IMR-90 (cell line): ENCODE measurements around the gene NPLOC4. TPM values are rescaled to one million over a fixed set of nuclear protein-coding genes. Genes with fewer than 3 reads are reported as not detected.

Experiments used
- ATAC-seq: fragments of 200-7000 bp; cut with Tn5 transposase; 2 replicates; pipeline ENCODE4 v1.9.1; 2020; ENCODE audit warnings: low read depth, mild to moderate bottlenecking, moderate library complexity
- BruUV-seq: library from RNA; stranded (reverse); fragments of 400-500 nt; replicated peaks from 2 replicates; lab custom pipeline; 2021; lab: Mats Ljungman, UMichigan
- CTCF ChIA-PET: fragments of 300-600 bp; formaldehyde crosslinking; extraction: SDS; loops from one replicate; lab custom pipeline; 2021; ENCODE audit warnings: antibody characterized with exemption; lab: Yijun Ruan, JAX
- POLR2A ChIA-PET: fragments of 300-600 bp; sonication (Branson Sonifier 250); formaldehyde crosslinking; loops from one replicate; lab custom pipeline; 2022; ENCODE audit warnings: antibody characterized with exemption; ENCODE audit not compliant: unreplicated experiment; lab: Charles Lee
- DNase-seq: peaks from one replicate; pipeline ENCODE4 v3.0.0; 2013
- H2AFZ ChIP-seq: replicated peaks from 2 replicates; pipeline ENCODE3; 2013; ENCODE audit warnings: low read length, mild to moderate bottlenecking; ENCODE audit not compliant: poor library complexity
- H2AK5ac ChIP-seq: 2 replicates; pipeline ENCODE4 v1.6.1; 2013; ENCODE audit warnings: low read depth, low read length, inconsistent platforms
- H2AK9ac ChIP-seq: replicated peaks from 2 replicates; pipeline ENCODE3; 2013; ENCODE audit warnings: mild to moderate bottlenecking, low read depth, low read length, moderate library complexity; ENCODE audit not compliant: poor library complexity
- H2BK120ac ChIP-seq: 2 replicates; pipeline ENCODE4 v1.6.1; 2013; ENCODE audit warnings: low read depth, low read length, inconsistent platforms
- H2BK15ac ChIP-seq: 3 replicates; pipeline ENCODE4 v1.6.1; 2013; ENCODE audit warnings: low read depth, low read length, inconsistent platforms
- H2BK20ac ChIP-seq: 2 replicates; pipeline ENCODE4 v1.6.1; 2013; ENCODE audit warnings: low read depth, mild to moderate bottlenecking, inconsistent platforms, low read length, moderate library complexity
- H2BK5ac ChIP-seq: 2 replicates; pipeline ENCODE4 v1.6.1; 2013; ENCODE audit warnings: mild to moderate bottlenecking, low read depth, low read length, inconsistent platforms; ENCODE audit not compliant: poor library complexity, severe bottlenecking
- H3K14ac ChIP-seq: replicated peaks from 2 replicates; pipeline ENCODE4 v1.6.1; 2013; ENCODE audit warnings: low read depth, low read length, inconsistent platforms
- H3K18ac ChIP-seq: 2 replicates; pipeline ENCODE4 v1.6.1; 2013; ENCODE audit warnings: low read depth, low read length, control low read depth
- H3K23ac ChIP-seq: 2 replicates; pipeline ENCODE4 v1.6.1; 2013; ENCODE audit warnings: low read depth, low read length, inconsistent platforms
- H3K27ac ChIP-seq: 2 replicates; pipeline ENCODE4 v1.5.1; 2013; ENCODE audit warnings: mild to moderate bottlenecking, control low read depth, low read length; ENCODE audit not compliant: insufficient read depth
- H3K27me3 ChIP-seq: 2 replicates; pipeline ENCODE4 v1.6.1; 2013; ENCODE audit warnings: low read length; ENCODE audit not compliant: control insufficient read depth, insufficient read depth
- H3K36me3 ChIP-seq: 2 replicates; pipeline ENCODE4 v1.6.1; 2013; ENCODE audit warnings: low read length, mixed read lengths; ENCODE audit not compliant: control insufficient read depth, insufficient read depth
- H3K4ac ChIP-seq: 2 replicates; pipeline ENCODE4 v1.6.1; 2013; ENCODE audit warnings: low read depth, low read length, inconsistent platforms
- H3K4me1 ChIP-seq: 2 replicates; pipeline ENCODE4 v1.6.1; 2013; ENCODE audit warnings: low read length, mixed read lengths; ENCODE audit not compliant: control insufficient read depth, insufficient read depth
- H3K4me2 ChIP-seq: 2 replicates; pipeline ENCODE4 v1.6.1; 2013; ENCODE audit warnings: low read depth, mild to moderate bottlenecking, control low read depth, low read length, moderate library complexity
- H3K4me3 ChIP-seq: 2 replicates; pipeline ENCODE4 v1.5.1; 2013; ENCODE audit warnings: low read depth, mild to moderate bottlenecking, control low read depth, low read length, moderate library complexity; ENCODE audit not compliant: insufficient read depth
- H3K56ac ChIP-seq: 2 replicates; pipeline ENCODE4 v1.6.1; 2013; ENCODE audit warnings: low read length, inconsistent platforms; ENCODE audit not compliant: insufficient read depth; ENCODE audit errors: extremely low read depth
- H3K79me1 ChIP-seq, 2 experiments: 2 replicates each; pipeline ENCODE4 v1.6.1; 2013; ENCODE audit warnings: low read length in 2 of 2, inconsistent platforms in 1 of 2, low read depth in 1 of 2
- H3K9ac ChIP-seq: 2 replicates; pipeline ENCODE4 v1.6.1; 2013; ENCODE audit warnings: low read depth, low read length, control low read depth
- H3K9me1 ChIP-seq: 2 replicates; pipeline ENCODE4 v1.6.1; 2013; ENCODE audit warnings: low read length, inconsistent platforms; ENCODE audit not compliant: insufficient read depth
- H3K9me3 ChIP-seq: 2 replicates; pipeline ENCODE4 v1.6.1; 2013; ENCODE audit warnings: low read length; ENCODE audit not compliant: control insufficient read depth, insufficient read depth
- H4K20me1 ChIP-seq: 2 replicates; pipeline ENCODE4 v1.6.1; 2013; ENCODE audit warnings: low read length, inconsistent platforms; ENCODE audit not compliant: insufficient read depth
- H4K5ac ChIP-seq: 2 replicates; pipeline ENCODE4 v1.6.1; 2013; ENCODE audit warnings: mild to moderate bottlenecking, low read depth, low read length, control low read depth
- H4K8ac ChIP-seq, 2 experiments: 2 replicates each; pipeline ENCODE4 v1.6.1; 2013; ENCODE audit warnings: low read depth in 2 of 2, low read length in 2 of 2, control low read depth in 1 of 2, inconsistent platforms in 1 of 2
- H4K91ac ChIP-seq: 2 replicates; pipeline ENCODE4 v1.6.1; 2013; ENCODE audit warnings: low read depth, low read length, inconsistent platforms; ENCODE audit not compliant: insufficient read depth
- CEBPB ChIP-seq: IDR thresholded peaks from 2 replicates; pipeline ENCODE4 v1.6.1; 2012; ENCODE audit warnings: low read depth, low read length, improper control_type of control experiment
- MAFK ChIP-seq: IDR thresholded peaks from 2 replicates; pipeline ENCODE4 v1.6.1; 2012; ENCODE audit warnings: low read depth, low read length, improper control_type of control experiment
- MAZ ChIP-seq: IDR thresholded peaks from 2 replicates; pipeline ENCODE4 v1.6.1; 2012; ENCODE audit warnings: low read depth, mild to moderate bottlenecking, low read length, improper control_type of control experiment, moderate library complexity, borderline replicate concordance
- RAD21 ChIP-seq: IDR thresholded peaks from 2 replicates; pipeline ENCODE4 v1.6.1; 2012; ENCODE audit warnings: low read length, improper control_type of control experiment
- RFX5 ChIP-seq: IDR thresholded peaks from 2 replicates; pipeline ENCODE4 v1.8.0; 2012; ENCODE audit warnings: low read depth, mild to moderate bottlenecking, low read length, moderate library complexity
- SMC3 ChIP-seq: fragments of 150-350 bp; IDR thresholded peaks from 2 replicates; pipeline ENCODE4 v1.6.1; 2016; ENCODE audit warnings: low read depth, mild to moderate bottlenecking, antibody characterized with exemption, low read length, moderate library complexity
- WGBS, 2 experiments: methylation state at CpG; one replicate each; pipeline versions ENCODE4 v1.1.5 to v1.1.7; 2013; ENCODE audit warnings: missing lambda C conversion rate in 2 of 2; ENCODE audit not compliant: insufficient read length in 1 of 2; ENCODE audit errors: extremely low coverage in 2 of 2; 5-methylcytosine and 5-hydroxymethylcytosine counted together
- dilution Hi-C: fragments of 300-500 bp; cut with HindIII; formaldehyde crosslinking; loops from one replicate; pipeline ENCODE4 v1.14.3; 2018; ENCODE audit warnings: low sequenced_read_pairs; ENCODE audit not compliant: unreplicated experiment
- in situ Hi-C: fragments of 300-500 bp; cut with MboI; formaldehyde crosslinking; loops from 3 replicates; pipeline ENCODE4 v1.14.3; 2019; ENCODE audit warnings: low sequenced_read_pairs, inconsistent platforms, mixed read lengths
- intact Hi-C: fragments of 100-400 bp; cut with micrococcal nuclease; formaldehyde crosslinking; loops from 2 replicates; pipeline ENCODE4 v1.10.0; 2022
- polyA plus RNA-seq, 3 experiments: library from polyadenylated mRNA; depleted of rRNA; stranded (reverse); fragments of >200 nt; gene quantifications; 2 replicates each; pipeline ENCODE4 v1.2.3, GENCODE V29; 2012; ENCODE audit warnings: low replicate concordance in 1 of 3
- total RNA-seq: library from RNA; depleted of rRNA; stranded (reverse); fragments of >200 nt; gene quantifications from 2 replicates; pipeline ENCODE4 v1.2.3, GENCODE V29; 2012
- TF ChIP-seq, protein P1 (sequence below): conservative IDR thresholded peaks from 2 replicates; pipeline ENCODE4 v1.5.1; 2012; ENCODE audit warnings: mild to moderate bottlenecking, low read depth, low read length, improper control_type of control experiment
- TF ChIP-seq, protein P2 (sequence below): fragments of 150-350 bp; IDR thresholded peaks from 2 replicates; pipeline ENCODE4 v1.6.1; 2016; ENCODE audit warnings: low read depth, mild to moderate bottlenecking, low read length, moderate library complexity, borderline replicate concordance
- TF ChIP-seq, protein P3 (sequence below): fragments of 150-350 bp; IDR thresholded peaks from 2 replicates; pipeline ENCODE4 v1.6.1; 2017; ENCODE audit warnings: mild to moderate bottlenecking, antibody characterized with exemption, low read length, low read depth

NPLOC4 gene
- total and polyA plus RNA-seq, 2 of the 4 experiments (the other 2 are of a cell fraction) = 70.4 to 78.3 TPM

DNA sequence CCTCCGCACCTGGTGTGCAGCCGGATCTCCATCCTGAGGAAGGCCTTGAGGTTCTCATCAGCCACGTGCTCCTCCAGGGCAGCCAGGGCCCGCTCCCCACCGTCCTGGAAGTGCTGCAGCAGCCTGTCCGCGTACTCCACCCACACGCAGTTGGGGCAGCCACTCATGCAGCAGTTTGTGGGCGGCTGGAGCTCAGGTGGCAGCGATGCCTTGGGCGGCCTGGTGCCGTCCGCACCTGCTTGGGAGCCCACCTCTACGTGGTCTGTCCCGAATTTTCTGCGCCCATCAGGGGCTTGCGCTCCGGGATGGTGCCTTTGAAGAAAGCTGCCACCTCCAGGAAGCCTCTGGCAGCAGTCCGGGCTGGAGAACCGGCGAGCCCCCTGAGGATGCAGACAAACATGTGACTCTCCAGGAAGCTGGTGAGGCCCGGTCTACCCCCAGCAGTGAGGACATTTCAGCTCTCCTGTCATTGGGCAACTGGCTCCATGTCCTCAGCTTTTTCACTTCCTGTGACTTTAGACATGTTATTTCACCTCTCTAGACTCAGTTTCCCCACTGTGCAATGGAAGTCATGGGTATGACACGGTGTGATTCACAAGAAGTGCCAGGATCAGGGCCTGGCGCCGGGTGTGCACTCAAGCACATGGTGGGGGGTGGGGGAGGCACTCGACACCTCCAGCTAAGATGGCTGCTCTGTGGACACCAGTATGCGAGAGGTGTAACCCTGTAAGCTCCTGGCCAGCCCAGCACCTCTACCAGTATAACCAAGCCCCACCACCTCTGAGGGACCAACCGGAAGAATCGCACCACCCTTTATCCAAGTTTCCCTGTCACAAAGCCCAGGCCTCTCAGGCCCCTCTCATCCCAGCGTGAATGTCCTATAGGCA is 28.5 kb upstream of the NPLOC4 start:
- no peak for TF ChIP-seq SMC3
- TF ChIP-seq CEBPB = no peak
- TF ChIP-seq, protein P1, sequence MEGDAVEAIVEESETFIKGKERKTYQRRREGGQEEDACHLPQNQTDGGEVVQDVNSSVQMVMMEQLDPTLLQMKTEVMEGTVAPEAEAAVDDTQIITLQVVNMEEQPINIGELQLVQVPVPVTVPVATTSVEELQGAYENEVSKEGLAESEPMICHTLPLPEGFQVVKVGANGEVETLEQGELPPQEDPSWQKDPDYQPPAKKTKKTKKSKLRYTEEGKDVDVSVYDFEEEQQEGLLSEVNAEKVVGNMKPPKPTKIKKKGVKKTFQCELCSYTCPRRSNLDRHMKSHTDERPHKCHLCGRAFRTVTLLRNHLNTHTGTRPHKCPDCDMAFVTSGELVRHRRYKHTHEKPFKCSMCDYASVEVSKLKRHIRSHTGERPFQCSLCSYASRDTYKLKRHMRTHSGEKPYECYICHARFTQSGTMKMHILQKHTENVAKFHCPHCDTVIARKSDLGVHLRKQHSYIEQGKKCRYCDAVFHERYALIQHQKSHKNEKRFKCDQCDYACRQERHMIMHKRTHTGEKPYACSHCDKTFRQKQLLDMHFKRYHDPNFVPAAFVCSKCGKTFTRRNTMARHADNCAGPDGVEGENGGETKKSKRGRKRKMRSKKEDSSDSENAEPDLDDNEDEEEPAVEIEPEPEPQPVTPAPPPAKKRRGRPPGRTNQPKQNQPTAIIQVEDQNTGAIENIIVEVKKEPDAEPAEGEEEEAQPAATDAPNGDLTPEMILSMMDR = no peak
- no peak for TF ChIP-seq MAFK
- TF ChIP-seq, protein P2, sequence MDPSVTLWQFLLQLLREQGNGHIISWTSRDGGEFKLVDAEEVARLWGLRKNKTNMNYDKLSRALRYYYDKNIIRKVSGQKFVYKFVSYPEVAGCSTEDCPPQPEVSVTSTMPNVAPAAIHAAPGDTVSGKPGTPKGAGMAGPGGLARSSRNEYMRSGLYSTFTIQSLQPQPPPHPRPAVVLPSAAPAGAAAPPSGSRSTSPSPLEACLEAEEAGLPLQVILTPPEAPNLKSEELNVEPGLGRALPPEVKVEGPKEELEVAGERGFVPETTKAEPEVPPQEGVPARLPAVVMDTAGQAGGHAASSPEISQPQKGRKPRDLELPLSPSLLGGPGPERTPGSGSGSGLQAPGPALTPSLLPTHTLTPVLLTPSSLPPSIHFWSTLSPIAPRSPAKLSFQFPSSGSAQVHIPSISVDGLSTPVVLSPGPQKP = no peak
- no peak for TF ChIP-seq RFX5
- no peak for TF ChIP-seq MAZ
- TF ChIP-seq, protein P3, sequence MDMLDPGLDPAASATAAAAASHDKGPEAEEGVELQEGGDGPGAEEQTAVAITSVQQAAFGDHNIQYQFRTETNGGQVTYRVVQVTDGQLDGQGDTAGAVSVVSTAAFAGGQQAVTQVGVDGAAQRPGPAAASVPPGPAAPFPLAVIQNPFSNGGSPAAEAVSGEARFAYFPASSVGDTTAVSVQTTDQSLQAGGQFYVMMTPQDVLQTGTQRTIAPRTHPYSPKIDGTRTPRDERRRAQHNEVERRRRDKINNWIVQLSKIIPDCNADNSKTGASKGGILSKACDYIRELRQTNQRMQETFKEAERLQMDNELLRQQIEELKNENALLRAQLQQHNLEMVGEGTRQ = no peak
- no peak for TF ChIP-seq RAD21
- H3K4me1 ChIP-seq = peaks cover 10% of the 10 kb centered on the region
- no peak overlapping the region for H2BK15ac ChIP-seq
- no peaks in the 10 kb centered on the region for H3K27me3 ChIP-seq
- H3K4me2 ChIP-seq = peak overlapping the region; percentile 90
- peak overlapping the region; percentile 96 to 100 for H4K8ac ChIP-seq
- peak overlapping the region; percentile 87 for H3K23ac ChIP-seq
- H2AK9ac ChIP-seq = peak overlapping the region; percentile 98
- peak overlapping the region; percentile 91 for H3K4ac ChIP-seq
- H2BK5ac ChIP-seq = peak overlapping the region; percentile 43
- H3K9me1 ChIP-seq = peaks cover 19% of the 10 kb centered on the region
- H3K56ac ChIP-seq = peak overlapping the region; percentile 61
- ATAC-seq (peak; percentile 24), DNase-seq (peak; percentile 6)
- ChIA-PET CTCF (no interaction called here), POLR2A (no interaction called here)
- peaks cover 29 to 48% of the 10 kb centered on the region in 2 experiments for H3K79me1 ChIP-seq
- H3K36me3 ChIP-seq = peaks cover 23% of the 10 kb centered on the region
- peak overlapping the region; percentile 98 for H2AK5ac ChIP-seq
- no peak overlapping the region; the same call in 1 of the 2 replicates for H3K18ac ChIP-seq
- H2AFZ ChIP-seq = peak overlapping the region; percentile 96
- peak overlapping the region; percentile 91 for H3K14ac ChIP-seq
- peak overlapping the region; percentile 75 for H3K4me3 ChIP-seq
- no peak overlapping the region for H2BK20ac ChIP-seq
- H4K91ac ChIP-seq = peak overlapping the region; percentile 89
- in situ Hi-C loops = no loop called here
- peak overlapping the region; percentile 79 for H3K27ac ChIP-seq
- H2BK120ac ChIP-seq = no peak overlapping the region; the same call in 1 of the 2 replicates
- peak overlapping the region; percentile 84 for H3K9ac ChIP-seq
- H4K20me1 ChIP-seq = peaks cover 2% of the 10 kb centered on the region; the same call in 1 of the 2 replicates
- BruUV-seq = TSS peak; percentile 52
- no peaks in the 10 kb centered on the region for H3K9me3 ChIP-seq
- peak overlapping the region; percentile 66 for H4K5ac ChIP-seq
- 73% methylated on average over 22 of the region's 30 CpGs; no CpG with 5 or more reads in 1 of the 2 experiments for WGBS, 2 experiments
- dilution Hi-C loops = no loop called here
- intact Hi-C loops = loop anchor here (1.0 kb wide), 1 partner anchor 28 kb away; the partner anchor contains the start of genes NPLOC4 and TSPAN10
